Endothelial cell of umbilical vein (primary cell): ENCODE data around the gene ZSCAN26. TPM values are rescaled to one million over a fixed set of nuclear protein-coding genes. Genes with fewer than 3 reads are reported as not detected.

Experiments
- BruUV-seq: library from RNA; stranded (reverse); fragments of 400-500 nt; replicated peaks from 2 replicates; lab custom pipeline; 2021; lab: Mats Ljungman, UMichigan
- CTCF ChIA-PET: fragments of 300-600, 350-600 bp; sonication (Branson Sonifier 250); formaldehyde crosslinking; loops from one replicate; lab custom pipeline; 2021; ENCODE audit warnings: antibody characterized with exemption, inconsistent platforms; lab: Charles Lee
- POLR2A ChIA-PET: fragments of 300-600, 350-600 bp; sonication (Branson Sonifier 250); formaldehyde crosslinking; loops from one replicate; lab custom pipeline; 2021; ENCODE audit warnings: antibody characterized with exemption, inconsistent platforms; lab: Charles Lee
- DNase-seq: peaks from one replicate; pipeline ENCODE4 v3.0.0-alpha.2; 2011; ENCODE audit warnings: low read depth, low spot score
- FAIRE-seq: peaks from 2 replicates; lab custom pipeline; 2011; peaks lifted over from hg19 to GRCh38; lab: Jason Lieb, UNC
- H2AFZ ChIP-seq: 2 replicates; pipeline ENCODE4 v1.6.0; 2012; ENCODE audit warnings: low read depth, low read length, control low read depth, inconsistent platforms
- H3K27ac ChIP-seq: 2 replicates; pipeline ENCODE4 v1.5.1; 2011; ENCODE audit warnings: low read depth, mild to moderate bottlenecking, control low read depth, low read length, moderate library complexity; ENCODE audit not compliant: insufficient read depth
- H3K27me3 ChIP-seq, 2 experiments: 2 replicates each; pipeline versions ENCODE4 v1.6.0 to v1.6.1; 2011; ENCODE audit warnings: low read length in 2 of 2, mixed read lengths in 1 of 2; ENCODE audit not compliant: control insufficient read depth in 2 of 2, insufficient read depth in 2 of 2
- H3K36me3 ChIP-seq, 2 experiments: 2 replicates in 1 of 2; 3 replicates in 1 of 2; pipeline ENCODE4 v1.5.1; 2011; ENCODE audit warnings: low read length in 2 of 2, mild to moderate bottlenecking in 1 of 2, moderate library complexity in 1 of 2; ENCODE audit not compliant: control insufficient read depth in 2 of 2, insufficient read depth in 2 of 2; ENCODE audit errors: extremely low read depth in 1 of 2
- H3K4me1 ChIP-seq: 3 replicates; pipeline ENCODE4 v1.5.1; 2011; ENCODE audit warnings: mild to moderate bottlenecking, low read length; ENCODE audit not compliant: control insufficient read depth, insufficient read depth; ENCODE audit errors: extremely low read depth
- H3K4me2 ChIP-seq: 2 replicates; pipeline ENCODE4 v1.6.1; 2011; ENCODE audit warnings: low read length, control low read depth, mixed read lengths; ENCODE audit not compliant: insufficient read depth
- H3K4me3 ChIP-seq, 3 experiments: fragments of 200-600 bp in 1 of 3; sonication (generic), shearing (Covaris generic) in 1 of 3; replicated peaks in 1 of 3; 2 replicates each; pipeline ENCODE4 v1.5.1; 2011 to 2016; ENCODE audit warnings: control low read depth in 3 of 3, low read length in 3 of 3, mild to moderate bottlenecking in 2 of 3, inconsistent platforms in 1 of 3, low read depth in 1 of 3, moderate library complexity in 1 of 3; ENCODE audit not compliant: insufficient read depth in 1 of 3
- H3K79me2 ChIP-seq: 2 replicates; pipeline ENCODE4 v1.6.0; 2012; ENCODE audit warnings: low read length, inconsistent platforms; ENCODE audit not compliant: control insufficient read depth, insufficient read depth
- H3K9ac ChIP-seq: replicated peaks from 2 replicates; pipeline ENCODE3; 2011; ENCODE audit warnings: low read length, control low read depth; ENCODE audit not compliant: insufficient read depth; ENCODE audit errors: extremely low read depth
- H3K9me1 ChIP-seq: replicated peaks from 3 replicates; pipeline ENCODE4 v1.6.0; 2011; ENCODE audit warnings: mild to moderate bottlenecking, low read length; ENCODE audit not compliant: control insufficient read depth, insufficient read depth; ENCODE audit errors: extremely low read depth
- H3K9me3 ChIP-seq: replicated peaks from 2 replicates; pipeline ENCODE4 v1.5.1; 2012; ENCODE audit warnings: low read length, inconsistent platforms; ENCODE audit not compliant: control insufficient read depth, insufficient read depth
- H4K20me1 ChIP-seq: replicated peaks from 2 replicates; pipeline ENCODE3; 2011; ENCODE audit warnings: mild to moderate bottlenecking, low read length; ENCODE audit not compliant: control insufficient read depth, insufficient read depth; ENCODE audit errors: extremely low read depth
- EZH2 ChIP-seq: IDR thresholded peaks from 2 replicates; pipeline ENCODE4 v1.6.1; 2012; ENCODE audit warnings: borderline replicate concordance, low read depth, mild to moderate bottlenecking, moderate library complexity, low read length, inconsistent platforms; ENCODE audit not compliant: severe bottlenecking
- FOS ChIP-seq: IDR thresholded peaks from 2 replicates; pipeline ENCODE4 v1.6.1; 2011; ENCODE audit warnings: mild to moderate bottlenecking, low read length, moderate library complexity, borderline replicate concordance; ENCODE audit not compliant: insufficient read depth
- GATA2 ChIP-seq: IDR thresholded peaks from 2 replicates; pipeline ENCODE4 v1.7.0; 2011; ENCODE audit warnings: low read depth, mild to moderate bottlenecking, moderate library complexity, mixed read lengths, low read length; ENCODE audit not compliant: insufficient read length, insufficient read depth
- JUN ChIP-seq: IDR thresholded peaks from 2 replicates; pipeline ENCODE4 v1.6.1; 2011; ENCODE audit warnings: borderline replicate concordance, low read depth; ENCODE audit not compliant: insufficient read length, insufficient read depth
- MYC ChIP-seq: IDR thresholded peaks from one replicate; pipeline ENCODE4 v1.6.1; 2011; ENCODE audit warnings: mild to moderate bottlenecking, low read depth, low read length
- POLR2A ChIP-seq: IDR thresholded peaks from 2 replicates; pipeline ENCODE4 v1.6.1; 2012; ENCODE audit warnings: low read depth, mild to moderate bottlenecking, control low read depth, low read length
- POLR2AphosphoS5 ChIP-seq: IDR thresholded peaks from 2 replicates; pipeline ENCODE4 v1.6.1; 2012; ENCODE audit warnings: low read depth, mild to moderate bottlenecking, control low read depth, low read length, moderate library complexity; ENCODE audit not compliant: insufficient read depth
- dilution Hi-C: fragments of 300-500 bp; cut with MboI; formaldehyde crosslinking; loops from one replicate; pipeline ENCODE4 v1.15.0; 2019; ENCODE audit warnings: low sequenced_read_pairs; ENCODE audit not compliant: extremely low pct_ligation_motif_present
- intact Hi-C: fragments of 100-400 bp; cut with micrococcal nuclease; formaldehyde crosslinking; loops from one replicate; pipeline ENCODE4 v1.10.0; 2022
- polyA plus RNA-seq, 4 experiments: library from polyadenylated mRNA; depleted of rRNA in 3 of 4; stranded (reverse) in 3 of 4; unstranded in 1 of 4; fragments of >200 nt; gene quantifications; 2 replicates each; pipeline versions ENCODE4 v1.2.1 to v1.2.3, GENCODE V29; 2011 to 2012; ENCODE audit warnings: missing spikeins in 1 of 4
- total RNA-seq: library from RNA; stranded (reverse); gene quantifications from 2 replicates; pipeline ENCODE4 v1.2.3, GENCODE V29; 2021
- TF ChIP-seq, protein P1 (sequence below): IDR thresholded peaks from 2 replicates; pipeline ENCODE4 v1.6.1; 2011; ENCODE audit not compliant: insufficient read depth, insufficient read length
- TF ChIP-seq, protein P2 (sequence below), 2 donors: IDR thresholded peaks; 1 replicate in 1 of 2; 2 replicates in 1 of 2; pipeline ENCODE4 v1.5.1; 2011; ENCODE audit warnings: low read length in 2 of 2, mild to moderate bottlenecking in 2 of 2, moderate library complexity in 2 of 2, control low read depth in 1 of 2, inconsistent platforms in 1 of 2, low read depth in 1 of 2; ENCODE audit not compliant: insufficient read depth in 1 of 2; ENCODE audit errors: extremely low read depth in 1 of 2

ZSCAN26 gene
- total and polyA plus RNA-seq, 2 donors (not counting 3 experiments of a cell fraction or from before 2014, with no cell fraction given) = 12.8 to 14.1 TPM

DNA sequence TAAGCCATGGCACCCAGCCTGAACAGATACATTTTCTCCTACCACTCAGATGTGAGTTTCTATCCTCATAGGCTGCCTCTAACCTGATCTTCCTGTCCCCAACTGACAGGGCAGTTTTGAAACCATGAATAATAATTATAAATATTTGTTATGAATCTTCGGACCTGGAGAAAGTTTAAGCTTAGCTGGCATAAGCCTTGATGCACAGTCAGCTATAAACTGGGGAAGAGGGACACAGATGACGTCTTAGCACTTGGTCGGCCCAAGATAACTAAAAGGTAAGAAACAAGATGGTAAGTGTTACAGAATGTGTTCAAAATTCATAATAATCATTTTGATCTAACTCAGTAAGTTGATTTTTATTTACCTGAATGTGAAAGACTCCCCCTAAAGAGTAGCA, 23.0 kb upstream of the ZSCAN26 start:
- no peaks in the 10 kb centered on the region for H3K4me1 ChIP-seq
- H3K79me2 ChIP-seq = no peaks in the 10 kb centered on the region
- ChIA-PET POLR2A (no interaction called here), CTCF (no interaction called here)
- FAIRE-seq = no peak
- peaks cover 0 to 10% of the 10 kb centered on the region in 2 experiments for H3K36me3 ChIP-seq
- H4K20me1 ChIP-seq = no peaks in the 10 kb centered on the region
- H3K27me3 ChIP-seq = no peaks in the 10 kb centered on the region
- H3K4me2 ChIP-seq = no peak overlapping the region
- intact Hi-C loops (no loop called here), dilution Hi-C loops (no loop called here)
- no TSS peak for BruUV-seq
- H2AFZ ChIP-seq = no peak overlapping the region
- H3K9ac ChIP-seq = no peak overlapping the region
- no peak for DNase-seq
- no peak for TF ChIP-seq POLR2A
- TF ChIP-seq POLR2AphosphoS5 = no peak
- TF ChIP-seq, protein P1, sequence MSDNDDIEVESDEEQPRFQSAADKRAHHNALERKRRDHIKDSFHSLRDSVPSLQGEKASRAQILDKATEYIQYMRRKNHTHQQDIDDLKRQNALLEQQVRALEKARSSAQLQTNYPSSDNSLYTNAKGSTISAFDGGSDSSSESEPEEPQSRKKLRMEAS = no peak
- no peak for TF ChIP-seq GATA2
- no peak for TF ChIP-seq FOS
- no peak for TF ChIP-seq JUN
- TF ChIP-seq, protein P2, sequence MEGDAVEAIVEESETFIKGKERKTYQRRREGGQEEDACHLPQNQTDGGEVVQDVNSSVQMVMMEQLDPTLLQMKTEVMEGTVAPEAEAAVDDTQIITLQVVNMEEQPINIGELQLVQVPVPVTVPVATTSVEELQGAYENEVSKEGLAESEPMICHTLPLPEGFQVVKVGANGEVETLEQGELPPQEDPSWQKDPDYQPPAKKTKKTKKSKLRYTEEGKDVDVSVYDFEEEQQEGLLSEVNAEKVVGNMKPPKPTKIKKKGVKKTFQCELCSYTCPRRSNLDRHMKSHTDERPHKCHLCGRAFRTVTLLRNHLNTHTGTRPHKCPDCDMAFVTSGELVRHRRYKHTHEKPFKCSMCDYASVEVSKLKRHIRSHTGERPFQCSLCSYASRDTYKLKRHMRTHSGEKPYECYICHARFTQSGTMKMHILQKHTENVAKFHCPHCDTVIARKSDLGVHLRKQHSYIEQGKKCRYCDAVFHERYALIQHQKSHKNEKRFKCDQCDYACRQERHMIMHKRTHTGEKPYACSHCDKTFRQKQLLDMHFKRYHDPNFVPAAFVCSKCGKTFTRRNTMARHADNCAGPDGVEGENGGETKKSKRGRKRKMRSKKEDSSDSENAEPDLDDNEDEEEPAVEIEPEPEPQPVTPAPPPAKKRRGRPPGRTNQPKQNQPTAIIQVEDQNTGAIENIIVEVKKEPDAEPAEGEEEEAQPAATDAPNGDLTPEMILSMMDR (IDR thresholded peaks at IDR 0.05; ENCODE audit: extremely low read depth in 1 of 2, insufficient read depth in 1 of 2, low read depth in 1 of 2, low read length in 2 of 2) = no peak
- TF ChIP-seq EZH2 = no peak
- no peak for TF ChIP-seq MYC
- no peaks in the 10 kb centered on the region for H3K9me1 ChIP-seq
- H3K27ac ChIP-seq = no peak overlapping the region
- H3K4me3 ChIP-seq = no peak overlapping the region
- H3K9me3 ChIP-seq = no peaks in the 10 kb centered on the region
